ENCODE results near the gene TUBA4A. TPM values are rescaled to one million over a fixed set of nuclear protein-coding genes. Genes with fewer than 3 reads are reported as not detected.

Gene TUBA4A
- total and polyA plus RNA-seq, 2 of the 8 experiments (the other 6 are each of a cell fraction or from before 2014, with no cell fraction given): 67.3 to 172 TPM

- Histone ChIP-seq H4K5ac (ENCODE audit: insufficient read length, low read depth, low read length) (no peak overlapping the region), H3K23ac (ENCODE audit: insufficient read length) (no peak overlapping the region), H2BK120ac (replicated peaks; ENCODE audit: low read depth, low read length) (no peak overlapping the region), H3K14ac (ENCODE audit: insufficient read length) (no peak overlapping the region), H3K4me2 (ENCODE audit: insufficient read depth in 1 of 2, low read depth in 2 of 2, low read length in 2 of 2) (peak overlapping the region in 1 of 2 experiments; percentile 73; a peak in 1 of 4 replicates), H2AFZ (ENCODE audit: low read length) (no peak overlapping the region), H3K27ac (ENCODE audit: low read depth, low read length) (no peak overlapping the region), H3K18ac (ENCODE audit: extremely low read depth, low read length) (no peak overlapping the region), H2BK20ac (ENCODE audit: low read length) (no peak overlapping the region), H2BK5ac (ENCODE audit: low read depth, low read length) (no peak overlapping the region), H3K4me3 (ENCODE audit: extremely low read depth in 1 of 4, insufficient read depth in 2 of 4, low read depth in 3 of 4, low read length in 4 of 4) (no peak overlapping the region), H4K20me1 (replicated peaks in 1 of 2; ENCODE audit: control insufficient read depth in 1 of 2, insufficient read depth in 2 of 2, low read length in 2 of 2) (no peaks in the 10 kb centered on the region), H3K23me2 (ENCODE audit: low read depth, low read length) (peaks cover 8% of the 10 kb centered on the region; the same call in 1 of the 2 replicates), H3K27me3 (replicated peaks in 1 of 4; ENCODE audit: control insufficient read depth in 3 of 4, extremely low read depth in 1 of 4, insufficient read depth in 3 of 4, low read length in 3 of 4) (no peaks in the 10 kb centered on the region; a peak in 1 of 7 replicates), H3K4ac (replicated peaks; ENCODE audit: insufficient read length, low read depth, low read length) (no peak overlapping the region), H3K79me1 (ENCODE audit: low read depth, low read length) (no peaks in the 10 kb centered on the region; the same call in 1 of the 2 replicates), H2BK12ac (ENCODE audit: low read depth, low read length) (no peak overlapping the region), H3K79me2 (ENCODE audit: control insufficient read depth in 1 of 2, insufficient read depth in 2 of 2, low read length in 2 of 2) (no peaks in the 10 kb centered on the region), H2AK5ac (ENCODE audit: low read depth, low read length) (no peak overlapping the region), H3K9me3 (ENCODE audit: insufficient read depth in 2 of 2, low read depth in 1 of 2, low read length in 1 of 2) (no peaks in the 10 kb centered on the region), H4K8ac (ENCODE audit: extremely low read depth, insufficient read depth, low read length) (no peak overlapping the region), H3K4me1 (replicated peaks in 1 of 4; ENCODE audit: control insufficient read depth in 3 of 4, insufficient read depth in 4 of 4, low read length in 3 of 4) (peaks cover 9 to 25% (median 14%) of the 10 kb centered on the region in 4 experiments), H3K36me3 (ENCODE audit: control insufficient read depth in 2 of 4, insufficient read depth in 4 of 4, low read length in 3 of 4) (peaks cover 0 to 4% (median under 1%) of the 10 kb centered on the region in 4 experiments; a peak in 3 of 8 replicates), H3K56ac (replicated peaks; ENCODE audit: insufficient read length, low read depth, low read length) (no peak overlapping the region), H3K9ac (replicated peaks in 1 of 4; ENCODE audit: extremely low read depth in 1 of 4, low read depth in 3 of 4, low read length in 3 of 4) (no peak overlapping the region), H4K91ac (replicated peaks; ENCODE audit: insufficient read length, low read length) (no peak overlapping the region), H2BK15ac (ENCODE audit: low read length) (no peak overlapping the region; the same call in 1 of the 2 replicates)
- TF ChIP-seq CEBPB (IDR thresholded peaks at IDR 0.05; ENCODE audit: low read depth, low read length) (no peak), CTCF (IDR thresholded peaks at IDR 0.05; ENCODE audit: control extremely low read depth in 1 of 3, insufficient read depth in 1 of 3, low read depth in 1 of 3, low read length in 3 of 3) (no peak), CREB1 (IDR thresholded peaks at IDR 0.05) (no peak), JUN (IDR thresholded peaks at IDR 0.05; ENCODE audit: low read depth, low read length) (no peak), PHF8 (conservative IDR thresholded peaks at IDR 0.05; ENCODE audit: low read depth, low read length) (no peak), TCF12 (IDR thresholded peaks at IDR 0.05; ENCODE audit: low read depth, low read length) (no peak)
- DNase-seq (ENCODE audit: low read depth in 1 of 2, low spot score in 2 of 2): no peak
- ChIA-PET CTCF (ENCODE audit: partially characterized antibody) (interaction anchor here (0.7 to 12.1 kb wide), 6 partner anchors 11 to 107 kb away, joined by 3 to 220 read pairs (median 3); partner anchors contain the start of genes DNPEP and TUBA4B), POLR2A (ENCODE audit: partially characterized antibody) (interaction anchor here (1.3 to 4.5 kb wide), 4 partner anchors 13 to 62 kb away, joined by 3 to 33 read pairs (median 16); partner anchors contain the start of genes ABCB6, GLB1L, STK16 and TUBA4A)
- FAIRE-seq: no peak
- 90% methylated on average over 4 of the region's 4 CpGs; no CpG with 5 or more reads in 1 of the 2 experiments for WGBS, 2 experiments (ENCODE audit: extremely low coverage in 1 of 2, insufficient coverage in 1 of 2, insufficient read length in 1 of 2, insufficient replicate concordance in 2 of 2, low coverage in 1 of 2, low lambda C conversion rate in 2 of 2, missing lambda C conversion rate in 1 of 2)
Measured at GRCh38 chr2:219280651-219281050, 26.9 kb upstream of the TUBA4A start.

All from H1 (cell line).